Right lobe of liver (tissue), 6 donors: ENCODE results near the gene MCTP1. TPM values are rescaled to one million over a fixed set of nuclear protein-coding genes. Genes with fewer than 3 reads are reported as not detected.

Experiments
- ATAC-seq, 4 donors: fragments of 200-7000 bp; cut with Tn5 transposase; one replicate each; pipeline ENCODE4 v1.9.1; 2020; ENCODE audit warnings: mild to moderate bottlenecking in 4 of 4, moderate library complexity in 4 of 4
- DNase-seq, 3 donors: peaks; one replicate each; pipeline ENCODE4 v3.0.0-alpha.2; 2020
- H3K27ac ChIP-seq, 3 donors: fragments of 200-600 bp; one replicate each; pipeline ENCODE4 v1.8.0; 2022
- H3K27me3 ChIP-seq, 2 donors: fragments of 200-600 bp; one replicate each; pipeline ENCODE4 v1.8.0; 2022
- H3K36me3 ChIP-seq, 4 donors: fragments of 200-600 bp; sonication (generic) in 1 of 4; one replicate each; pipeline versions ENCODE4 v1.5.1 to v1.8.0; 2017 to 2022; ENCODE audit warnings: control low read depth in 1 of 4
- H3K4me1 ChIP-seq, 4 donors: fragments of 200-600 bp; sonication (generic) in 1 of 4; one replicate each; pipeline versions ENCODE4 v1.5.1 to v1.8.0; 2017 to 2022; ENCODE audit warnings: control low read depth in 1 of 4
- H3K4me3 ChIP-seq, 3 donors: fragments of 200-600 bp; one replicate each; pipeline ENCODE4 v1.8.0; 2022
- H3K9me3 ChIP-seq, 4 donors: fragments of 200-600 bp; sonication (generic) in 1 of 4; one replicate each; pipeline versions ENCODE4 v1.5.1 to v1.8.0; 2017 to 2022; ENCODE audit warnings: control low read depth in 1 of 4
- POLR2A ChIP-seq: fragments of 450-650 bp; IDR thresholded peaks from one replicate; pipeline ENCODE4 v1.6.1; 2017; ENCODE audit warnings: antibody characterized with exemption, mild to moderate bottlenecking
- WGBS: methylation state at CpG from one replicate; pipeline ENCODE4 v1.1.6; 2018; ENCODE audit warnings: low coverage, low lambda C conversion rate; ENCODE audit not compliant: insufficient coverage; ENCODE audit errors: missing lambda C conversion rate; 5-methylcytosine and 5-hydroxymethylcytosine counted together
- intact Hi-C, 2 donors: fragments of 100-400 bp; cut with DNase I; formaldehyde crosslinking; loops; one replicate each; pipeline versions ENCODE4 v1.11.2 to v1.14.1; 2022
- total RNA-seq, 6 experiments: library from RNA; depleted of rRNA in 2 of 6; stranded (reverse); fragments of >200 nt in 2 of 6; fragmentation: NEBNext Ultra II Directional in 3 of 6; extraction: Animal tissue kit (Norgen Biotek cat#: 25700) in 3 of 6; gene quantifications; one replicate each; pipeline versions ENCODE4 v1.1.0 to v1.2.4, GENCODE V29; 2016 to 2023
- TF ChIP-seq, protein P1 (sequence below), 4 donors: fragments of 200-600 bp in 3 of 4; fragments of 450-650 bp in 1 of 4; IDR thresholded peaks; one replicate each; pipeline versions ENCODE4 v1.5.1 to v1.8.0; 2016 to 2022; ENCODE audit warnings: antibody characterized with exemption in 4 of 4, mild to moderate bottlenecking in 2 of 4
- donor health status: DM: no; HTN: yes; CAD: no.
- donor health status: DM: no; HTN: no; CAD: no.
- donor health status: DM: no; HTN: no; CAD: no.
- donor health status: DM: no; HTN: yes; CAD: no.
- donor health status: DM: no; HTN: yes; CAD: no.

MCTP1 gene
- total RNA-seq, 6 experiments from 2014 or later = 1.2 to 5.9 (median 3.5) TPM

GRCh38 chr5:94812232-94812631, 472.7 kb downstream of the MCTP1 start:
- H3K27ac ChIP-seq = no peak overlapping the region
- H3K4me1 ChIP-seq = no peaks in the 10 kb centered on the region
- no peak for DNase-seq
- H3K27me3 ChIP-seq = no peaks in the 10 kb centered on the region
- H3K9me3 ChIP-seq = no peaks in the 10 kb centered on the region
- H3K4me3 ChIP-seq = no peak overlapping the region
- ATAC-seq = no peak
- no peaks in the 10 kb centered on the region for H3K36me3 ChIP-seq
- TF ChIP-seq POLR2A = no peak
- TF ChIP-seq, protein P1, sequence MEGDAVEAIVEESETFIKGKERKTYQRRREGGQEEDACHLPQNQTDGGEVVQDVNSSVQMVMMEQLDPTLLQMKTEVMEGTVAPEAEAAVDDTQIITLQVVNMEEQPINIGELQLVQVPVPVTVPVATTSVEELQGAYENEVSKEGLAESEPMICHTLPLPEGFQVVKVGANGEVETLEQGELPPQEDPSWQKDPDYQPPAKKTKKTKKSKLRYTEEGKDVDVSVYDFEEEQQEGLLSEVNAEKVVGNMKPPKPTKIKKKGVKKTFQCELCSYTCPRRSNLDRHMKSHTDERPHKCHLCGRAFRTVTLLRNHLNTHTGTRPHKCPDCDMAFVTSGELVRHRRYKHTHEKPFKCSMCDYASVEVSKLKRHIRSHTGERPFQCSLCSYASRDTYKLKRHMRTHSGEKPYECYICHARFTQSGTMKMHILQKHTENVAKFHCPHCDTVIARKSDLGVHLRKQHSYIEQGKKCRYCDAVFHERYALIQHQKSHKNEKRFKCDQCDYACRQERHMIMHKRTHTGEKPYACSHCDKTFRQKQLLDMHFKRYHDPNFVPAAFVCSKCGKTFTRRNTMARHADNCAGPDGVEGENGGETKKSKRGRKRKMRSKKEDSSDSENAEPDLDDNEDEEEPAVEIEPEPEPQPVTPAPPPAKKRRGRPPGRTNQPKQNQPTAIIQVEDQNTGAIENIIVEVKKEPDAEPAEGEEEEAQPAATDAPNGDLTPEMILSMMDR (IDR thresholded peaks at IDR 0.05) = no peak
- WGBS = 42% methylated on average over 2 of the region's 2 CpGs
- intact Hi-C loops = no loop called here

- intact Hi-C loops = no loop called here
- no peak for TF ChIP-seq POLR2A
- TF ChIP-seq, protein P1 (IDR thresholded peaks at IDR 0.05) = no peak
- H3K4me1 ChIP-seq = no peaks in the 10 kb centered on the region
Measured at GRCh38 chr5:94811331-94811730, 473.6 kb downstream of the MCTP1 start.

GRCh38 chr5:94810877-94811276, 474.0 kb downstream of the MCTP1 start:
- intact Hi-C loops = no loop called here
- 72% methylated on average over 2 of the region's 2 CpGs for WGBS
- DNase-seq = no peak
- H3K36me3 ChIP-seq = no peaks in the 10 kb centered on the region
- TF ChIP-seq POLR2A = no peak
- TF ChIP-seq, protein P1 (IDR thresholded peaks at IDR 0.05) = no peak
- ATAC-seq = no peak
- no peaks in the 10 kb centered on the region for H3K27me3 ChIP-seq
- no peaks in the 10 kb centered on the region for H3K9me3 ChIP-seq
- H3K4me1 ChIP-seq = no peaks in the 10 kb centered on the region
- no peak overlapping the region for H3K4me3 ChIP-seq
- H3K27ac ChIP-seq = no peak overlapping the region

More at GRCh38 chr5:94811331-94811730, 473.6 kb downstream of the MCTP1 start:
- DNase-seq (no peak), ATAC-seq (no peak)
- Histone ChIP-seq H3K27ac (no peak overlapping the region), H3K9me3 (no peaks in the 10 kb centered on the region), H3K36me3 (no peaks in the 10 kb centered on the region), H3K27me3 (no peaks in the 10 kb centered on the region), H3K4me3 (no peak overlapping the region)
- WGBS = 66% methylated on average over 6 of the region's 6 CpGs

DNA sequence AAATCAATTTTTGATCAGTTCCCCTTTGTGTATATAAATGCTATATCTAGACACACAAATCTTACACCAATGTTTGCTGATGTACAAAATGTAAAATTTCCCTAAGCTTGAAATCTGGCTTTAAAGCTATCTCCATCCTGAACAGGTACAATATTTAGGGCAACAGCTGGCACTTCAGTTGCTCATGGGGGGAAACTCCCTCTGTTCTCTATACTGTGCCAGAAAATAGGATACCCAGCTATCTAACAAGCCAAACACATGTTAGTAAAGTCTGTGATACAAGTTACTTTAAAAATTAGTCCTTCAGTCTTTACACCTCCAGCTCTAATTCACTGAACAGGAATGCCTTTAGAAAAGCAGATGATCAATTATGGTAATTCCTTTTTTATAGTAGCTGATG, 474.6 kb downstream of the MCTP1 start:
- ATAC-seq (no peak), DNase-seq (no peak)
- Histone ChIP-seq H3K4me1 (no peaks in the 10 kb centered on the region), H3K9me3 (no peaks in the 10 kb centered on the region), H3K27ac (no peak overlapping the region), H3K27me3 (no peaks in the 10 kb centered on the region), H3K36me3 (no peaks in the 10 kb centered on the region), H3K4me3 (no peak overlapping the region)
- TF ChIP-seq POLR2A = no peak
- TF ChIP-seq, protein P1 (IDR thresholded peaks at IDR 0.05) = no peak
- intact Hi-C loops = no loop called here

DNA sequence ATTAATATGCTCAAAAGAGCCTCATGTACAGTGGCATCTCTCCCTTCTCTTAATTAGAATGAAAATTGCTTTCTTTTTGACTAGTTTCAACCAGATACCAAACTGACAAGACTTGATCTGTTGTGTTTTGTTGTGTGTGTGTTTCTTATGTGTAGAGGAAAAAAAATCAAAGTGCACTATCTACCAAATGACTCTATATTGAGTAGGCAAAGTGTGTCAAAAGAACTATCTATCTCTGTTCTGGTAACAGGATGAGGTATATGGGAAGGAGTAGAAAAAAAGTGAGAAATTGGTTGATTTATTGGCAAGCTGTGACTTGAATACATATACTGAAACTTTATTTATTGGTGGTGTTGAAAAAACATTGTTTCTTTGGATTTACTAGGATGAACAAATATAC, 476.4 kb downstream of the MCTP1 start:
- TF ChIP-seq POLR2A = no peak
- TF ChIP-seq, protein P1 (IDR thresholded peaks at IDR 0.05) = no peak
- no peaks in the 10 kb centered on the region for H3K36me3 ChIP-seq
- H3K4me3 ChIP-seq = no peak overlapping the region
- H3K4me1 ChIP-seq = no peaks in the 10 kb centered on the region
- no peak overlapping the region for H3K27ac ChIP-seq
- DNase-seq = no peak
- intact Hi-C loops = no loop called here
- H3K27me3 ChIP-seq = no peaks in the 10 kb centered on the region
- no peak for ATAC-seq
- no peaks in the 10 kb centered on the region for H3K9me3 ChIP-seq
